GM12873 (cell line): ENCODE results near the gene PPP6R3.

ENCODE experiments used
- TF ChIP-seq, protein P1 (sequence below): IDR thresholded peaks from 2 replicates; pipeline ENCODE4 v1.5.1; 2012; ENCODE audit warnings: low read depth, mild to moderate bottlenecking, moderate library complexity, low read length, control low read depth; ENCODE audit not compliant: insufficient read depth; ENCODE audit errors: missing control alignments

Gene PPP6R3

DNA sequence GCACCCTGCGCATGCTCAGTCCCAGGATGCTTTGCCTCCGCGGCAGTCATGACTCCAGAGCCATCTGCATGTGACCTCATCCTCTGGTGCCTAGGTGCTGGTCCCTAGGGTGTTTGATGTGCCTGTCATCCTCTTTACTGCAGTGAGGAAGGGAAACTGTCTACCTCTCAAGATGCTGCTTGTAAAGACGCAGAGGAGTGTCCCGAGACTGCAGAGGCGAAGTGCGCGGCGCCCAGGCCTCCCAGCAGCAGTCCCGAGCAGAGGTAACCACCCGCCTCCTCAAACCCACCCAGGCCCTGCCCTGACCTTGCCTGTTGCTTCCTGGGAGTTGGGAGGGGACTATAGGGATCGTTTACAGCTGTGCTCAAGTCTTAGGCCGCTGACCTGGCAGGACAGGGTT lies 149.2 kb downstream of the PPP6R3 start:
- TF ChIP-seq, protein P1, sequence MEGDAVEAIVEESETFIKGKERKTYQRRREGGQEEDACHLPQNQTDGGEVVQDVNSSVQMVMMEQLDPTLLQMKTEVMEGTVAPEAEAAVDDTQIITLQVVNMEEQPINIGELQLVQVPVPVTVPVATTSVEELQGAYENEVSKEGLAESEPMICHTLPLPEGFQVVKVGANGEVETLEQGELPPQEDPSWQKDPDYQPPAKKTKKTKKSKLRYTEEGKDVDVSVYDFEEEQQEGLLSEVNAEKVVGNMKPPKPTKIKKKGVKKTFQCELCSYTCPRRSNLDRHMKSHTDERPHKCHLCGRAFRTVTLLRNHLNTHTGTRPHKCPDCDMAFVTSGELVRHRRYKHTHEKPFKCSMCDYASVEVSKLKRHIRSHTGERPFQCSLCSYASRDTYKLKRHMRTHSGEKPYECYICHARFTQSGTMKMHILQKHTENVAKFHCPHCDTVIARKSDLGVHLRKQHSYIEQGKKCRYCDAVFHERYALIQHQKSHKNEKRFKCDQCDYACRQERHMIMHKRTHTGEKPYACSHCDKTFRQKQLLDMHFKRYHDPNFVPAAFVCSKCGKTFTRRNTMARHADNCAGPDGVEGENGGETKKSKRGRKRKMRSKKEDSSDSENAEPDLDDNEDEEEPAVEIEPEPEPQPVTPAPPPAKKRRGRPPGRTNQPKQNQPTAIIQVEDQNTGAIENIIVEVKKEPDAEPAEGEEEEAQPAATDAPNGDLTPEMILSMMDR, result no peak

DNA sequence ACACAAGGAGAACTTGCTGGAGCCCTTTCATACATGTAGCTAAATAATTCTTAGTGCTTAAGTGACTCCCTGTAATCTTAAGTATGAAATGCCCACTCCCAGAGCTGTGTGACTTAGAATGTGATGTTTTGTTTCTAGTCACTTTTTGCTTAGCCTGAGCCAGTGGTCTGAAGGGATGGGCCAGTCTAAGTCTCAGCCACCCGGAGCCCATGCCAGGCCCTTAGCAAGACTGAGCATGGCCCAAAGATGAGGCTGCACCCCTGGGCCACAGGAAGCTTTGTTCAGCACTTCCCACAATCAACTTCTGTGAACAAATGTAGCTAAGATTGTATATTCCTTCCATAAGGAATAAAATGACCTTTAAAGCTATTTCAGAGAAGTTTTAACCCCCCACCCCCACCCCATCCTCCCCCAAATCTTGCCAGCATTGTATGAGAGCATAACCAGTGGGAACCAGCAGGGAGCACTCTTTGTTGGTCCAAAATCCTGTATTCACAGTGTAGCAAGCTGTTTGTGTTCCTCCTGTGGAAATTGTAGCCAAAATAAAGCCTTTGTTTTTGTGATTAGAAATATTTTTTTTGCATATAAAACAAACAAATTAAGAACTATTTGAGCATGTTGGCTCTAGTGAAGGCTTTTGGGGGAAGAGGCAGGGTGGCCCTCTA lies 150.0 kb downstream of the PPP6R3 start:
- TF ChIP-seq, protein P1, result no peak

DNA sequence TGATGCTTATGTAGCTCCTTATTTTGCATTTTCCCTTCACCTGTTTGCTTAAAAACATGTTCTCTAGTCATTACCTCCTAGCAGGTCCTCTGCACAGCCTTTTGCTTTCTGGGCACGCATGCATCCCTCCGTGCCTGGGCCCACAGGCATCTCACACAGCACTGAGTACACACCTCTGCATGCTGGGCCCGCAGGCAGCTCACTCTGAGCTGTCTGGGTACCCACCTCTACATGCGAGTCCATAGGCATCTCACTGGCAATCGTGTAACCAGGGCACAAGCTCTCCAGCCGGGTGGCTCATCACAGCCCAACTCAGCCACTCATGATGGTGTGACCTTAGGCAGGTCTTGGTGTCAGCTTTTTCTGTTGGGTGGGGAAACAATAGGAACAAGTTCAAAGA lies 155.1 kb downstream of the PPP6R3 start:
- TF ChIP-seq, protein P1, result no peak

DNA sequence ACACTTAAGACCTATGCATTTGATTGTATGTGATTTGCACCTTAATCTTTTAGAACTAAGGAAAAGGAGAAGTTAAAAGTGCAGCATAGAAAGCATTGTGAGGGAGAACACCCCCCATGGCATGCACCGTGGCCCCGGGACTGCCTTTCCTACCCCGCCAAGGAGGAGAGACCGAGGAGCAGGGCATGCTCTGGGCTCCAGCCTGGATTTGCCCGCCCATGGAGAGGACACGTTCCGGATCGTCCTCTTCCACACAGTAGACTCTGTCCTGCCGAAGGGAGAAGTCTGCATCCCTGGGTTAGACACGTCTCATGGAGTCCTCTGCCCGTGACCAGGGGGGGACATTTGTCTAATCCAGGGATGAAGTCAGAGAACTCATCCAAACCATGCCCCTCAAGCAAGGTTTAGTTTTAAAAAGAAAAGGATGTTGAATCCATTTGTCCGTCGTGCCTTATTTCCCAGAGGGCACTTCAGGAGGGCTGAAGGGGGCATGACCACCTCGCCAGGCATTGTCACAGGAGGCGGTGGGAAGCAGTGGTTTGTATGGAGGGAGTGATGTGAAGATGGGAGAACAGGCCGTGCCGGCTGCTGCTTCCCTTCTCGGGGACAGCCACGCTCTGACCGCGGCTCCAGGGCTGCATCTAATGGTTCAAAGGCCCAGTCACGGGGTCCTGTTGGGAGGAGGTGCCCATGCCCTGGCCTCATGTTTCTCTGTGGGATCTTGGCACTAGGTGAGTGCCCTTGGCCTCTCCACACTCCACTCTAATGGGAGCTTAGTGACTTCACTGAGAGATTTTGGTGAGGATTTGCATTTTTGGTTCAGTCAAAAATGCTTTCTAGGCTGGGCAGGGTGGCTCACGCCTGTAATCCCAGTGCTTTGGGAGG lies 157.6 kb downstream of the PPP6R3 start:
- TF ChIP-seq, protein P1, result no peak

DNA sequence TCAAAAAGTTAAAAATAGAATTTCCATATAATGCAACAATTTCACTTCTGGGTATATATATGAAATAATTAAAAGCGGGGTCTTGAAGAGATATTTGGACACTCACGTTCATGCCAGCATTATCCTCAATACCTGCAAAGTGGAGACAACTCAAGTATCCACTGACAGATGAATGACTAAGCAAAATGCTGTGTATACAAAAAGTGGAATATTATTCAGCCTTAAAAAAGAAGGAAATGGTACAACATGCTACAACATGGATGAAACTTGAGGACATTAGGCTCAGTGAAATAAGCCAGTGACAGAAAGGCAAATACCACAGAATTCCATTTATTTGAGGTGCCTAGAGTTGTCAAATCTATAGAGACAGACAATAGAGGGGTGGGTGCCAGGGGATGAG lies 161.3 kb downstream of the PPP6R3 start:
- TF ChIP-seq, protein P1, result no peak

DNA sequence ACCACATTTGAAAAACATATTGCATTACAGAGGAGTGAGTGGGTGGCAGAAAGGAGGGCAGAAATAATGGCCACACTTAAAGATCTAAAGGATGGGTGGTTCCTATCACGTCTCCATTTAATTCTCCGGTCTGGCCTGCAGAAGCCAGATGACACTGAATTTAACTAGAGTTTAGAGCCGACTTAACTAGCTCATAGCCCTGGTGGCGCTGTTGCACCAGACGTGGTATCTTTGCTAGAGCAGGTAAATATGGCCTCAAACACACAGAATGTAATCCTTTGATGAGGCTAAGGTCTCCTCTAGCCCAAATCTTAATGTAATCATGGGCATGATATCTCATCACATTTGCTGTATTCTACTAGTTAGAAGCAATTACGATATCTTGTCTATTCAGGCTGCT lies 172.2 kb downstream of the PPP6R3 start:
- TF ChIP-seq, protein P1, result peak; percentile 61

DNA sequence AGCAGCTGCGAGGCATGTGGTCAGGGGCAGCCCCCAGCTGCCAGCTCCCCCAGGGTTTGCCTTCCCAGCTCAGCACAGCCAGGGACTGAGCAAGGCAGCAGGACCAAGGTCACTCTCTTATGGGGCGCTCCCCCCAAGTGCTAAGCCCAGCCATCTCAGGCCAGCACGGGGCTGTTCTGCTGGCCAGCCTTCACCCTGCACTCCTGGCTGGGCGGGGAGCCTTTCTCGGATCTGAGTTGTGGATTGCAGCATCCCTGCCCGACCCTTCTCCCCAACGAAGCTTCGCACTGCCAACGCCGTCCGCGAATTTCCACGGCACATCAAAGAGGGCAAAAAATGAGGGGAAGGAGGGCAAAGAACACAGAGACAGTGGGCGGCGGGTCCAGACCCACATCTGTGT lies 181.3 kb downstream of the PPP6R3 start:
- TF ChIP-seq, protein P1, result no peak
